K562 (cell line): ENCODE results near the gene POP7. TPM values are rescaled to one million over a fixed set of nuclear protein-coding genes. Genes with fewer than 3 reads are reported as not detected.

Source experiments
- DMBX1 ChIP-seq: fragments of 250-450 bp; sonication (Bioruptor Pico); IDR thresholded peaks from 2 replicates; pipeline ENCODE4 v1.8.0; 2022; ENCODE audit warnings: inconsistent platforms, mild to moderate bottlenecking, moderate library complexity, borderline replicate concordance
- EP400 ChIP-seq: fragments of 450-650 bp; IDR thresholded peaks from 2 replicates; pipeline ENCODE4 v1.6.1; 2017; ENCODE audit warnings: antibody characterized with exemption, mild to moderate bottlenecking, moderate library complexity
- HDAC8 ChIP-seq: fragments of 450-650 bp; IDR thresholded peaks from 2 replicates; pipeline ENCODE4 v1.6.1; 2016; ENCODE audit warnings: mild to moderate bottlenecking, missing genetic modification characterization, moderate library complexity, missing compliant biosample characterization
- SIN3A ChIP-seq, 2 experiments: fragments of 150-350 bp in 1 of 2; IDR thresholded peaks; 2 replicates each; pipeline ENCODE4 v1.6.1; 2011 to 2016; ENCODE audit warnings: borderline replicate concordance in 2 of 2, low read depth in 2 of 2, low read length in 2 of 2, mild to moderate bottlenecking in 2 of 2, moderate library complexity in 2 of 2; ENCODE audit not compliant: control insufficient read depth in 1 of 2
- SMARCE1 ChIP-seq: fragments of 450-650 bp; IDR thresholded peaks from 2 replicates; pipeline ENCODE4 v1.7.1; 2016; ENCODE audit warnings: mild to moderate bottlenecking
- XRCC5 ChIP-seq: fragments of 200-400 bp; formaldehyde crosslinking; IDR thresholded peaks from 2 replicates; pipeline ENCODE4 v1.6.1; 2017; ENCODE audit warnings: low read depth, mild to moderate bottlenecking, low read length
- polyA plus RNA-seq, 8 experiments: library from polyadenylated mRNA; depleted of rRNA in 4 of 8; stranded (reverse) in 5 of 8; unstranded in 3 of 8; fragments of >200 nt; fragmentation: Nextera tagmentation in 2 of 8; fragmentation: Illumina TruSeq in 1 of 8; extraction: Ambion mirVana in 2 of 8; extraction: Trizol in 1 of 8; gene quantifications; 2 replicates each; pipeline versions ENCODE4 v1.2.1 to v1.2.3, GENCODE V29; 2011 to 2014; ENCODE audit warnings: inconsistent platforms in 1 of 8, missing spikeins in 1 of 8
- total RNA-seq, 7 experiments: library from RNA; depleted of rRNA in 6 of 7; stranded (reverse); fragments of >200 nt in 6 of 7; fragmentation: Illumina TruSeq in 2 of 7; extraction: Trizol in 2 of 7; gene quantifications; 2 replicates each; pipeline versions ENCODE4 v1.2.1 to v1.2.3, GENCODE V29; 2011 to 2021; ENCODE audit warnings: low replicate concordance in 1 of 7
- TF ChIP-seq, protein P1 (sequence below): fragments of 450-650 bp; formaldehyde crosslinking; IDR thresholded peaks from 2 replicates; pipeline ENCODE4 v1.4.0; 2020; ENCODE audit warnings: mild to moderate bottlenecking, moderate library complexity
- TF ChIP-seq, protein P2 (sequence below): fragments of 450-650 bp; IDR thresholded peaks from 2 replicates; pipeline ENCODE4 v1.6.1; 2016; ENCODE audit warnings: borderline replicate concordance
- TF ChIP-seq, protein P3 (sequence below), 2 experiments: IDR thresholded peaks; 2 replicates each; pipeline ENCODE4 v1.6.1; 2012; ENCODE audit warnings: improper control_type of control experiment in 2 of 2, low read depth in 2 of 2, low read length in 2 of 2, borderline replicate concordance in 1 of 2

The POP7 gene
- total and polyA plus RNA-seq, 9 of the 15 experiments (the other 6 are each of a cell fraction or from before 2014, with no cell fraction given) = 11.5 to 163 (median 68.9) TPM

DNA sequence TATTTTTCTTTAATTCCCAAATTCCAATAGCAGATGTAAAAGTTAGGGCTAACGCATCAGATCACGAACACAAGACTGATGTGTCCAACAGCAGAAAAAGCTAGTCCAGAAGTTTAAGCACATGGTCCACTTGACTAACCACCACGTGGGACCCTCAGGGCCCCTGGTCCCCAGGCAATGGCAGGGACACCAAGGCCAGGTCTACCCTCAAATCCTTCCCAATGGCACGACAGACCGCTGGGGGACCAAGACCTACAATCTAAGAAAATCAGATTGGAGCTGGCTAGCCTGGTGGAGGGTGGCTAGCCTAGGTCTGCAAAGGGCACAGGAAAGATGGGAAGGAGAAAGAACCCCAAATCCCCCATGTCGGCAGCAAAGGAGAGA is 13.4 kb upstream of the POP7 start (continued):
- TF ChIP-seq, protein P1, sequence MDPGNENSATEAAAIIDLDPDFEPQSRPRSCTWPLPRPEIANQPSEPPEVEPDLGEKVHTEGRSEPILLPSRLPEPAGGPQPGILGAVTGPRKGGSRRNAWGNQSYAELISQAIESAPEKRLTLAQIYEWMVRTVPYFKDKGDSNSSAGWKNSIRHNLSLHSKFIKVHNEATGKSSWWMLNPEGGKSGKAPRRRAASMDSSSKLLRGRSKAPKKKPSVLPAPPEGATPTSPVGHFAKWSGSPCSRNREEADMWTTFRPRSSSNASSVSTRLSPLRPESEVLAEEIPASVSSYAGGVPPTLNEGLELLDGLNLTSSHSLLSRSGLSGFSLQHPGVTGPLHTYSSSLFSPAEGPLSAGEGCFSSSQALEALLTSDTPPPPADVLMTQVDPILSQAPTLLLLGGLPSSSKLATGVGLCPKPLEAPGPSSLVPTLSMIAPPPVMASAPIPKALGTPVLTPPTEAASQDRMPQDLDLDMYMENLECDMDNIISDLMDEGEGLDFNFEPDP (CRISPR knock-in tag) = no peak
- TF ChIP-seq SIN3A (IDR thresholded peaks at IDR 0.05; ENCODE audit: borderline replicate concordance in 2 of 2, control insufficient read depth in 1 of 2, low read depth in 2 of 2, low read length in 2 of 2) = peak in 1 of 2 experiments; percentile 10; a peak in 1 of 4 replicates
- TF ChIP-seq, protein P2, sequence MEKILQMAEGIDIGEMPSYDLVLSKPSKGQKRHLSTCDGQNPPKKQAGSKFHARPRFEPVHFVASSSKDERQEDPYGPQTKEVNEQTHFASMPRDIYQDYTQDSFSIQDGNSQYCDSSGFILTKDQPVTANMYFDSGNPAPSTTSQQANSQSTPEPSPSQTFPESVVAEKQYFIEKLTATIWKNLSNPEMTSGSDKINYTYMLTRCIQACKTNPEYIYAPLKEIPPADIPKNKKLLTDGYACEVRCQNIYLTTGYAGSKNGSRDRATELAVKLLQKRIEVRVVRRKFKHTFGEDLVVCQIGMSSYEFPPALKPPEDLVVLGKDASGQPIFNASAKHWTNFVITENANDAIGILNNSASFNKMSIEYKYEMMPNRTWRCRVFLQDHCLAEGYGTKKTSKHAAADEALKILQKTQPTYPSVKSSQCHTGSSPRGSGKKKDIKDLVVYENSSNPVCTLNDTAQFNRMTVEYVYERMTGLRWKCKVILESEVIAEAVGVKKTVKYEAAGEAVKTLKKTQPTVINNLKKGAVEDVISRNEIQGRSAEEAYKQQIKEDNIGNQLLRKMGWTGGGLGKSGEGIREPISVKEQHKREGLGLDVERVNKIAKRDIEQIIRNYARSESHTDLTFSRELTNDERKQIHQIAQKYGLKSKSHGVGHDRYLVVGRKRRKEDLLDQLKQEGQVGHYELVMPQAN = 0 out of 2 replicates have a peak, but pooled peaks have one; percentile 34
- TF ChIP-seq XRCC5 = no peak
- TF ChIP-seq SMARCE1 = no peak
- peak; percentile 46; the same call in 1 of the 2 replicates for TF ChIP-seq EP400
- TF ChIP-seq DMBX1 (CRISPR knock-in tag) = no peak
- no peak for TF ChIP-seq HDAC8 (tag)
- TF ChIP-seq, protein P3, sequence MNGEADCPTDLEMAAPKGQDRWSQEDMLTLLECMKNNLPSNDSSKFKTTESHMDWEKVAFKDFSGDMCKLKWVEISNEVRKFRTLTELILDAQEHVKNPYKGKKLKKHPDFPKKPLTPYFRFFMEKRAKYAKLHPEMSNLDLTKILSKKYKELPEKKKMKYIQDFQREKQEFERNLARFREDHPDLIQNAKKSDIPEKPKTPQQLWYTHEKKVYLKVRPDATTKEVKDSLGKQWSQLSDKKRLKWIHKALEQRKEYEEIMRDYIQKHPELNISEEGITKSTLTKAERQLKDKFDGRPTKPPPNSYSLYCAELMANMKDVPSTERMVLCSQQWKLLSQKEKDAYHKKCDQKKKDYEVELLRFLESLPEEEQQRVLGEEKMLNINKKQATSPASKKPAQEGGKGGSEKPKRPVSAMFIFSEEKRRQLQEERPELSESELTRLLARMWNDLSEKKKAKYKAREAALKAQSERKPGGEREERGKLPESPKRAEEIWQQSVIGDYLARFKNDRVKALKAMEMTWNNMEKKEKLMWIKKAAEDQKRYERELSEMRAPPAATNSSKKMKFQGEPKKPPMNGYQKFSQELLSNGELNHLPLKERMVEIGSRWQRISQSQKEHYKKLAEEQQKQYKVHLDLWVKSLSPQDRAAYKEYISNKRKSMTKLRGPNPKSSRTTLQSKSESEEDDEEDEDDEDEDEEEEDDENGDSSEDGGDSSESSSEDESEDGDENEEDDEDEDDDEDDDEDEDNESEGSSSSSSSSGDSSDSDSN (IDR thresholded peaks at IDR 0.05; ENCODE audit: borderline replicate concordance in 1 of 2, low read depth in 2 of 2, low read length in 2 of 2) = 0 out of 4 replicates have a peak, but pooled peaks of 1 of the 2 experiments have one; percentile 40
